Stimulated activated CD4-positive, alpha-beta T cell treated with anti-CD3 and anti-CD28 coated beads, Interleukin-1b, Interleukin-23, amount 100 ng/mL, for 24 hours (primary cell): ENCODE results near the gene LCLAT1.
"Not testable (repeated sequence)": the region's sequence is repeated elsewhere in the genome, so short reads cannot be mapped to it uniquely, and the experiment has no call there.

Experiments used
- DNase-seq, 4 experiments: peaks; one replicate each; pipeline ENCODE4 v3.0.0-alpha.2; 2020; ENCODE audit warnings: low read depth in 4 of 4, low spot score in 1 of 4

The LCLAT1 gene

DNA sequence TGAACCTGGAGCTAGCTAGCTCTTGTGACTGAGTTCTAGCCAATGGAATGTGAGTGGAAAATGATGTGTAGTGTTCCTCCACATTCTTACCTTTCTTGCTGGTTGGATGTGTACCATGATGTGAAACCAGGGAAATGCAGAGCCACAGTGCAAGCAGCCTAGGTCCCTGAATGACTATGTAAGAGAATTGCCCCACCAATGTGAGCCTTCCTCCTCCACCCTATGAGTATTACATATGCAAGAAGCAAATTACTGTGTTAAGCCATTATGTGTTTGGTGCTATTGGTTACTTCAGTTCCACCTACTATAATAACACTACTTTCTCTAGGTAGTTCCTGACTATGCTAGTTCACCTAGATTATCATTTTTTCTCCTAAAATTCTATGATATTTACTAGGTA is 39.6 kb downstream of the LCLAT1 start:
- no peak for DNase-seq

DNA sequence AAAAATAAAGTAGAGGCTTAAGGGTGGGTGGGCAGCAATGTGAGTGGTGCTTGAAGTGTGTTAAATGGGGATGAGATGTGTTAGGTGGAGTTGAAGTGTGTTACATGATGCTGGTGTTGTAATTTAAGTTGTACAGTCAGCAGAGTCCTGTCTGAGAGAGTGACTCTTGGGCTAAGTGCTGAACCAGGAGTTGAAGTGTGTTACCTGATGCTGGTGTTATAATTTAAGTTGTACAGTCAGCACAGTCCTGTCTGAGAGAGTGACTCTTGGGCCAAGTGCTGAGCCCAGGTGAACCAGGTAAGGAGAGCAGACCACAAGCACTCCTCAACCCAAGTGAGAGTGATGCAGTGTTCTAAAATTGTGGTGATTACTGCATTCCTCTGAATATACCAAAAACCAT is 40.6 kb downstream of the LCLAT1 start:
- no peak for DNase-seq

DNA sequence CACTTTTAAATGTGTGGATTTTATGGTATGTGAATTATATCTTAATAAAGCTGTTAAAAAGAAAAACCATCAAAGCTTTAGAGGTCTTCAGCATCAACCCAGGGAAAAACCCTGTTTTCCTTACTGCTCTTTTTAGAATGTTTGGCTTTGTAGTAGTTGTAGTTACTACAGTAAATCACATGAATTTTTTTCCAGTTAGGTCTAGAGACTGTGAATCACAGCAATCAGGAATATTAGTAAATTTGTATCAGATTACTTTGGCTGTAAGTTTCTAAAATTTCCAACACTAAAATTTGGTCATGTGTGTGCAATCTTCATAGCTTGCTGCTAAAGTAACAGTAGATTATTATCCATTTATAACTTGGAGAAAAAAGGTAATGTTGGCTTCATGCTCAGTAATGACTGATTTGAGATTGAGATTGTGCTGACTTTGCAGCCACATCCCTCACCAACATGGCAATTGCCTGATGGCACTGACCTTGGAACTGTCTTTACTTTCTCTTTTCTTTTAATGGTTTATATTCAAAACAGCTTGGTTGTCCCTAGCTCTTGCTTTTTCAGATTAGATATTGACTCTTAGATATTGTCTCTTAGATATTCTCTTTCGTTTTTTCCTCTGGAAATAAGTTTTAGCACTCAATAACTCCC is 41.1 kb downstream of the LCLAT1 start:
- no peak for DNase-seq

DNA sequence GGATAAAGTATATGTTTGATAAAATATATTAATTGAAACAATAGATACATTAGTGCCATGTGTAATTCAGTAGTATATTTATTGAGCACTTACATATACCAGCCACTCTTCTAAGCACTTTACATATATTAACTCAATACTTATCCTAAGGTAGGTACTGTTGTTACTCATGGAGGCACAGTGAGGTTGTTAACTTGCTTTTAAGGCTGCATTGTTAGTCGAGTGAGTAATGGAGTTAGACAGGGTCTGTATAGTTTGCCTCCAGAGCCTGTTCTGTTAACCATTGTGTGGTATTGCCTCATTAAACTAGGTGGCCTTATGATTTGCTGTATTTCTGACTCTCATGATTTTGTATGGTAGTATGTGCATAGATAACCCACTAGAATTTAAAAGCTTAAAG is 44.2 kb downstream of the LCLAT1 start:
- no peak for DNase-seq

DNA sequence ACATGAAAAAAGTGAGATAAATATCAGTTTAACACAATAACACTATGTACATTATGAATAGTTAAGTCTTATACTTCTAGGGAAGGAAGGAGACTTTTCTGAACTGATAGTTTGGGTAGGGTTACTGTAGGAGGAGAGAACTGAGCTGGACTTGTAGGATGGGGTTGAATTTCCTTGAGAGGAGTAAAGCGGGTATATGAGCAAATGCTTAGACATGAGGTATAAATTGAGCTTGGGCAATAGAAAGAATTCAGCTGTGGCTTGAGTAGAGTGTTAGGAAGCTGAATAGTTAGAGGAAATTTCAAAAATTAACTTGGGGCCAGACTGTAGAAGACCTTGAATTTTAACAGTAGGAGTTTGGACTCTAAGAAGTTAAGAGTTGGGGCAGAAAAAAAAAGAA is 45.1 kb downstream of the LCLAT1 start:
- no peak for DNase-seq

DNA sequence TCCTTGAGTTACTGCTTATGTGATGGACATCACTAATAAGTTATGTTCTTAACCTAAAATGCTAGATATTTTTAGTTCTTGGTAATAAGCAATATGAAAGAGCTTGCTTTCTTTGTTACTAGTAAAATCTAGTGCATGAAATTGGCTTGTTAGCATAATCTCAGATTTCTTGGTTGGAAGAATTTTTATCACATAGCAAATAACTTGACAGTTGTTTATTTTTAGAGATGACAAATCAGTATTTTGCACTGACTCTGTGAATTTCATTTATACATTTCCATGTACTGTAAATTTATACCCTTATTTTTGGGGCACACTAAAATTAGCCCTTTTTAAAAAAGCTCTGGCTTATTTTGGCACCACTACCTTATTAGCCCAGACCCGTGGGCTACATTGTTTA is 45.6 kb downstream of the LCLAT1 start:
- no peak for DNase-seq

DNA sequence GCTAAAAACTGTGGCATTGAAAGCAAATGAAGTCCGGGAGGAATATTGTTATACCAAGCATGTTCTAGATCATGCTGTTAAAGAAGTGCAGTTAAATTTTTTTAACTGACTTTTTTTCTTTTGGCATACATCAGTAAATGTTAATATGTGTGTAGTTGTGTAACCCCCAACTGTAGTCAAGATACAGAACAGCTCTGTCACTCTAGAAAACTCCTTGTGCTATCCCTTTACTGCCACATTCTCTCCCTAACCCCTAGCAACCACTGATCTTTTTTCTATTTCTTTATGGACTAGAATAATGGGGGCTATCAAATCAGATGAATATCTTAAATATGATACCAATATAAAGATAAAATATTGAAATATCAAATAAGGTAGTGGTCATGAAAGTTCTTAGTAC is 46.4 kb downstream of the LCLAT1 start:
- no peak for DNase-seq

DNA sequence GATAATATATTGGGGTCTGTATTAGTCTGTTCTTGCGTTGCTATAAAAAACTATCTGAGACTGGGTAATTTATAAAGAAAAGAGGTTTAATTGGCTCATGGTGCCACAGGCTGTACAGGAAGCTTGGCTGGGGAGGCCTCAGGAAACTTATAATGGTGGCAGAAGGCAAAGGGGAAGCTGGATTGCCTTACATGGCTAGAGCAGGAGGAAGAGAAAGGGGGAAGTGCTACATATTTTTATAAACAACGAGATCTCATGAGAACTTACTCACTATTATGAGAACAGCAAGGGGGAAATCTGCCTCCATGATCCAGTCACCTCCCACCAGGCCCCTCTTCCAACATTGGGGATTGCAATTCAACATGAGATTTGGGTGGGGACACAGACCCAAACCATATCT is 48.9 kb downstream of the LCLAT1 start:
- DNase-seq, result not testable (repeated sequence)

DNA sequence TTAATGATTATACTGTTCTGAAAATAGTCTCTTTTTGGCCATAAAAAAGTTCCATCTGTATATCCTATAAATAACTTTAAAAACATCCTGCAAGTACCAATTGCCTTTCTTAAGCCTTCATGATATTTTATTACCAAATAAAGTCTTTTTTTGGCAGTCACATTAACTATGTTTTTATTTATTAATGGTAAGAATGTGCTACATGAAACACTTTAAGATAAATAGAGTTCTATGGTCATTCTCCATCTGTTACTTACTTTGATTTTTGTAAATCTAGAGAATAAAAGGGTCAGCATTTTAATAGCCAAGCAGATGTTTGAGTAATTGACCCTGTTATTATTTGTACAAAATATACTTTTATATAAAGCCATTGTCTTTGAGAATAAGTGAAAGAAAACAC is 52.6 kb downstream of the LCLAT1 start:
- DNase-seq, result no peak

DNA sequence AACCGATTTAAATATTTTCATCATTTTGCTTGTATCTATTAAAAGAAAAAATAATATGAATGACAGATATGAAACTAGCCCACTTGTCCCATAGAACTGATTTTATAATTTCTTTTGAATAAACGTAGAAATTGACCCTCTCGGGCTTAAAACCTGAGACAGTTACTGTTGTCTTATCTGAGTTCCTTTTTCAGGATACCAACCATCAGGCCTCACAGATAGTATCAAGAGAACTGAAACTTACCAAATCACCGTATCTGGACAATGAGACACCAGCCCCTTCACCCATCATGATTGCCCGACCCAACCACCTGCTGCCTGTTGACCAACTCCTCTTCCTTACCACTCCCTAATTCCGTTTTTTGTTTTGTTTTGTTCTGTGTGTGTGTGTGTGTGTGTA is 53.7 kb downstream of the LCLAT1 start:
- no peak for DNase-seq

DNA sequence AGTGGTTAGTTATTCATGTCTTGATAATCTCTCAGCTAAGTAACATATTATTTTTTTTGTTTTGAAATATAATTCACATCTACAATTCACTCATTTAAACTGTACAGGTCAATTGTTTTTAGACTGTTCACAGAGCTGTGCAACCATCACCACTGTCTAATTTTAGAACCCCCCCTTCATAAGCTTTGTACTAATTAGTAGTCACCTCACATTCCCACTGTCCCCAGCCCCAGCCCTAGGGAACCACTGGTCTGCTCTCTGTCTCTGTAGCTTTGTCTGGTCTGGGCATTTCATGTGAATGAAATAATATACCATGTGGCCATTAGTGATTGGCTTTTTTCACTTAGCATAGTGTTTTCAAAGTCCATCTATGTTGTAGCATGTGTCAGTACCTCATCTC is 55.3 kb downstream of the LCLAT1 start:
- DNase-seq, result no peak

DNA sequence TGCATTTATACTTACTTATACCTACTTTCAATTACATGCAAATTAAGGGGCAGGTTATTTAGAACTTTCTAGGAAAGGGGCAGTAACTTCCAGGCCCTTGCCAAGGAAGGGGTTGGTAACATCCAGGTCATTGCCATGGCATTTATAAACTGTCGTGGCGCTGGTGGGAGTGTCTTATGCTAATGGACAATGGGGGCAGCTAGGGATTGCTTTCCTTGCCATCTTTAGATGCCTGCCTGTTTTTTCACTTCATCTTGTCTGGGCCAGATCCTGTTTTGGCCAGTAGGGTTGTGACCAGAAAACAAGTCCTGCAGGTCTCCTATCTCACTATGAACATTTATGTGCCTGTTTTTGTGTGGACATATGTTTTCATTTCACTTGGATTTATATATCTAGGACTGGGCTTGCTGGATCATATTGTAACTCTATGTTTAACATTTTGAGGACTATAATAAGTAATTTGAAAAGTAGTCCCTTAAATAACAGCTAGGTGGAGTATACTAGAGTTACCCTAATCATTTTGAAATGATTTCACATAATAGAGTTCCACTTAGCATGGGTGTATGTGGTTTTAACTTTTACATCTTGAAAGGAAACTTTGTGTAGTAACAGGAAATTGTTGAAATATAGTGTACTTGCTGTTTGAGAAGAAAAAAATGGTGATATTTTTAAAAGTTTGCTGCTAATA is 56.1 kb downstream of the LCLAT1 start:
- DNase-seq, result no peak

DNA sequence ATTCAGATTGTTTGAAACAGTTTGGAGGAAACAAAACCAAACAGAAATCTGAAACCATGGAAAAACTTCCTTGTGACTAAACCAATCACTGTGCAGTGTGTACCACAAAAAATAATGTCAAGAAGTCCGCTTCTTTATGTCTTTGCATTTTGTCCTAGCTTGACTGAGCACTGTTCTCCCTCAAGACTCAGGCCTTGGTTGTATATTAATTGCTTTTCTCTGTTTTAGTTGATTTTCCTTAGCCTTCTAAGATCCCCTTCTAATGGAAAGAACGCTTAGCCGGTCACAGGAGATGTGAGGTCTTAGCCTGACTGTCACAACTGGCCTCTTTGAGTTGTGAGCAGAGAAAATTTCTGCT is 56.6 kb downstream of the LCLAT1 start:
- DNase-seq, result no peak

DNA sequence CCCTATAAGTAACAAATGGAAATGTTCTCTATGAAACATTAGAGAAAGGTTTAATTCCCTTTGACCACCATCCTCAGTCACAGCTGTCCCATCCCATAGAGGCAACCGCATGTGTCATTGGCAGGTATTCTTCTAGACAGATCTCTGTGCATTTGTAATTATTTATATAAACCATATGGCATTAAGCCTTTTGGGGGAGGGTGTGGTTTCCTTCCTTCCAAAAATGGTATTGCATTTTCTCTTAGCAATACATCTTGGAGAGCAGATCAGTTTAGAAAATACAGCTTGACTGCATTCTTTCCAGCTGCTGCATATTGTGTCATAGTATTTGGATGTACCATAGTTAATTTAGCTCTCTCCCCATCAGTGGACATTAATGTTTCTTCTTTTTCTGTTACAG is 57.7 kb downstream of the LCLAT1 start:
- DNase-seq, result no peak

DNA sequence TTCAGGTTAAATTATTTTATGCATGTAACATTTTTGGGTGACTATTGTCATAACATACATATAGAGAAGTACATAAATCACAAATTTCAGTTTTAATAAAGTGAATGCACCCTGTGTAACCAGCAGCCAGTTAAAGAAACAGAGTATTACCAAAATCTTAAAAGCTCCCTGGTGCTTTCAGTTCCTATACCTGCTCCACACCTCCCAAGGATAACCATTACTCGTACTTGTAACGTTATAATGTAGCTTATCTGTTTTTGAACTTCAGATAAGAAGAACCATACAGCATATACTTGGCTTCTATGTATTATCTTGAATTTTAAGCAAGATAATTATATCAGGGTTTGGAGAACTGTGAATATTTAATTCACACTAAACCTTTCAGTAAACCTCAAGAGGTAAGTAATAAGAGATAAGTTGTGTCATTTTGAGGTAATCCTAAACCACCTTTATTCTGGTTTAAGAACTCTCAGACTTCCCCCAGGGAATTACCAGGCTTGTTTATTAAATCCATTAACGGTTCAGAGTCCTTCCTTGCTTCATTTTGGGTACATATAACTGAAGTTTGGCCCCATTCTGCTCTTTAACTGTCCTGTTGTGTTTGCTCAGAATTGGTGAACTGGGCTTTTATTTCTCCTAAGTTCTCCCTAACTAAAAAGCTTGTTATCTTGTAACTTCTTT is 58.6 kb downstream of the LCLAT1 start:
- no peak for DNase-seq

DNA sequence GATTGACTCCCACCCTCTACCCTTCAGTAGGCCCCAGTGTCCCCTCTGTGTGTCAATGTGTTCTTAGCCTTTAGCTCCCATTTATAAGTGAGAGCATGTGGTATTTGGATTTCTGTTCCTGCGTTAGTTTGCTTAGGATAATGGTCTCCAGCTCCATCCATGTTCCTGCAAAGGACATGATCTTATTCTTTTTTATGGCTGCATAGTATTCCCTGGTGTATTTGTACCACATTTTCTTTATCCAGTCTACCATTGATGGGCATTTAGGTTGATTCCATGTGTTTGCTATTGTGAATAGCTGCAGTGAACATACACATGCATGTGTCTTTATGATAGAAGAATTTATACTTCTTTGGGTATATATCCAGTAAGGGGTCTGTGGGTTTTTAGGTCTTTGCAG is 60.4 kb downstream of the LCLAT1 start:
- DNase-seq, result not testable (repeated sequence)

DNA sequence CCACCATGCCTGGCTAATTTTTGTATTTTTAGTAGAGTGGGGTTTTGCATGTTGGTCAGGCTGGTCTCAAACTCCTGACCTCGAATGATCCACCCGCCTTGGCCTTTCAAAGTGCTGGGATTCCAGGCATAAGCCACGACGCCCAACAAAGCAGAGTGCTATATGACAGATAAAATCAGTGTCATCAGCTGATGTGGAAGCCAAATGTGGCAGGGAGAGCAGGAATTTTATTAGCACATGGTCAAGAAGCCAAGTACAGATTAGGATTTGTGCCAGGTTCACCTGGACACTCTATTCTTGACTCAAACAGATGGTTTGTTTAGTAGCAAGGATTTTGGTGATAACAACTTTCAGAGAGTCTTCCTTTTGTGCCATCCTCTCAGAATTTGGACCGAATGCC is 62.7 kb downstream of the LCLAT1 start:
- DNase-seq, result no peak

DNA sequence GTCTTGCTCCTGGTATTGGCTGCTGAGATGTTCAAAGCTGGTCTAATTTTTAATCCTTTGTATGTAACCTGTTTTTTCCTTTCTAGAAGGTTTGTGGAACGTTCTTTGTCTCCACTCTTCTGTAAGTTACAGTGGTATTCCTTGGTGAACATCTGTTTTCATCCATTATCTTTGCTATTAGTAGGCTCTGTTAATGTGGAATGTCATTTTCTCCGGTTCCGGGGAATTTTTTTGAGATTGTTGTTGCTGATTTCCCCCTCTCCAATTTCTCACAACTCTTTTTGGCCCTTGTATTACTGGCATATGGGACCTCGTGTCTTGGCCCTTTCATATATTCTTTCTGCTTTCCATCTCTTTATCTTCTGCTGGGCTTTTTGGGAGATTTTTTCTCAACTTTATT is 63.4 kb downstream of the LCLAT1 start:
- DNase-seq, result no peak

DNA sequence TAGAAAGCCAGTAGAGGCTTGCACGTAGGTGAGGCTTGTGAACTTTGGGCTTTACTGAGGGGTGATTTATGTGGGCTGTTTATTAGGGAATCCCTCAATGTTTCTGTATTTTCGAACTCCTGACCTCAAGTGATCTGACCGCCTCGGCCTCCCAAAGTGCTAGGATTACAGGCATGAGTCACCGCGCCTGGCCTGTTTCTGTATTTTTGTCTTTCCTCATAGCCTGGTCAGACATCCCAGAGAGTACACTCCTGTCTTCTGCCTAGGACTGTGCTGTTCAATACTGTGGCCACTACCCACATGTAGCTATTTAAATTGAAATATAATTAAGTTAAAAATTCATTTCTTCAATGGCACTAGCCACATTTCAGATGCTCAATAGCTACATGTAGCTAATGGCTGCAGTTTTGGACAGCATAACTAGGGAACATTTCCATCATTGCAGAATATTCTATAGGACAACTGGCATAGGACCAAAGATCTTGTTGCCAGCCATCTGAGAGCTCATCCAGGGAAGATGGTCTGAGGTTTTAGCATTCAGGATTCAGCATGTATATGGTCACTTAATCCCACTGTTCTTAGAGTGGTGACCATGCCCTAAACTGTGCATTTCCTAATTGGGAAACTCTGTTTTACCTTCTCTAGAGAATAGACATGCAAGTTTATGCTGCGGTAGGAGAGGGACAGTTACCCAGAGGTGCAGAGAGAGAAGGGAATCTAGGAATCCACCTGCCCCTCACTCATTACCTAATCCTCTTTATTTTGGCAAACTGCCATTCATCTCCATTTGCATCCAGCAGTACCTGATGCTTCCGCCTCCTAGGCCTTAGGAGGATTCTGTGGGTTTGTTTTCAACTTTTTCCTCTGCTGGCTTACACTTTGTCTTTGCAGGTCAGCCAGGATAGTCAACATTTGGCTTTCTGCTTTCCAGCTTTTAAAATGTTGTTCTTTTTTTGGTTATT is 64.4 kb downstream of the LCLAT1 start:
- no peak for DNase-seq

DNA sequence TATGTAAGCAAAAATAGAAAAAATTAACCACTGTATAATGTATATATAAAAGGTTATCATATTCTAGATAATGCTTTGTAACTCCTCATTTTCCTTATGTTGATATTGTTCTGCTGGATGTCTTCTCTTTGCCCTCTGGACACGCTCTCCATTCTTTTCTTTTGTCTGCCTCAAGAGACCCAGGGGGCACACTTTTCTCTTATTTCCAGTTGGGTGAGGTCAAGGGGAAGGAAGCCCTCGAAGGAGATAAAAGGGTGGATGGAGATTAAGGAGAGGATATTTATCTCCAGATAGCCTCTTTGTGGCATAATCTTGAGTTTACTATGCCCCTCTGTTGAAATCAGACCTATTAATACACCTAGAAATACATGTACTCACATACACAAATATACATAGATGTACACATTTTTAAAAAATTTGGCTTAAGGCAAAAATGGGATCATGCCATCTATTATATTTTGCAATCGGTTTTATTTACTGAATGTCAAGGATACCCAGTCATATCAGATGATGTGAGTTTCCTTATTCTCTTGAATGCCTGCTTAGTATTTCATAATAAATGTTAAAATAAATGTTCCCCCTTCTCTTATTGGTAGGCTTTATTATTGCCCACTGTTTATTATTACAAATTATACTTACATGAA is 65.3 kb downstream of the LCLAT1 start:
- DNase-seq, result no peak

DNA sequence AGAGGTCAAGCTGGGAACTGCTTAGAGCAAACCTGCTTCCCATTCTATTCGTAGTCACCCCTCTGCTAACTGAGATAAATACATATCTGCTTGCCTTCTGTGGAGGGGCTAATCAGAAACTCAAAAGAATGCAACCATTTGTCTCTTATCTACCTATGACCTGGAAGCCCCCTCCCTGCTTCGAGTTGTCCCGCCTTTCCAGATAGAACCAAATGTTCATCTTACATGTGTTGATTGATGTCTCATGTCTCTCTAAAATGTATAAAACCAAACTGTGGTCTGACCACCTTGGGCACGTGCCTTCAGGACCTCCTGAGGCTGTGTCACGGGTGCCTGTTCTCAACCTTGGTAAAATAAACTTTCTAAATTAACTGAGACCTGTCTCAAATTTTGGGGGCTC is 66.6 kb downstream of the LCLAT1 start:
- DNase-seq, result not testable (repeated sequence)
